SU-DHL-6 (cell line): ENCODE results near the gene SCRN1.

Experiments
- H2AFZ ChIP-seq: fragments of 200-600 bp; sonication (generic); 2 replicates; pipeline ENCODE4 v1.6.1; 2014; ENCODE audit warnings: low read depth, mild to moderate bottlenecking, moderate library complexity, mixed read lengths, antibody characterized with exemption, low read length; ENCODE audit not compliant: severe bottlenecking
- H3F3A ChIP-seq: fragments of 200-600 bp; shearing (Covaris generic); 2 replicates; pipeline ENCODE4 v1.6.0; 2016; ENCODE audit warnings: antibody characterized with exemption, mild to moderate bottlenecking; ENCODE audit not compliant: insufficient read depth
- H3K27ac ChIP-seq: fragments of 200-600 bp; sonication (generic); 2 replicates; pipeline ENCODE4 v1.5.1; 2016; ENCODE audit warnings: low read depth, mild to moderate bottlenecking, low read length, moderate library complexity, mixed read lengths
- H3K27me3 ChIP-seq: fragments of 200-600 bp; sonication (generic), shearing (Covaris generic); 2 replicates; pipeline ENCODE4 v1.6.0; 2014; ENCODE audit warnings: mild to moderate bottlenecking, low read length
- H3K36me3 ChIP-seq: fragments of 200-600 bp; sonication (generic); 2 replicates; pipeline ENCODE4 v1.6.1; 2014; ENCODE audit warnings: mild to moderate bottlenecking, low read length, mixed read lengths
- H3K4me2 ChIP-seq: fragments of 300-600, 200-600 bp; shearing (Covaris generic), sonication (generic); 2 replicates; pipeline ENCODE4 v1.6.0; 2014; ENCODE audit warnings: low read length, low read depth, mild to moderate bottlenecking; ENCODE audit not compliant: poor library complexity, severe bottlenecking
- H3K4me3 ChIP-seq: fragments of 200-600 bp; sonication (generic); 2 replicates; pipeline ENCODE4 v1.5.1; 2014; ENCODE audit warnings: antibody characterized with exemption, low read length, mild to moderate bottlenecking, mixed read lengths; ENCODE audit not compliant: insufficient read depth, poor library complexity, severe bottlenecking
- H3K79me2 ChIP-seq: fragments of 200-600 bp; sonication (generic); 2 replicates; pipeline ENCODE4 v1.6.1; 2014; ENCODE audit warnings: mild to moderate bottlenecking, low read length, moderate library complexity; ENCODE audit not compliant: insufficient read depth
- H3K9ac ChIP-seq: fragments of 200-600 bp; sonication (generic); 2 replicates; pipeline ENCODE4 v1.7.0; 2014; ENCODE audit warnings: mild to moderate bottlenecking, low read length
- H3K9me2 ChIP-seq: fragments of 200-600 bp; sonication (generic); replicated peaks from 2 replicates; pipeline ENCODE4 v1.6.1; 2014; ENCODE audit warnings: low read length; ENCODE audit not compliant: insufficient read depth
- H3K9me3 ChIP-seq: fragments of 200-600 bp; sonication (generic); 2 replicates; pipeline ENCODE4 v1.6.1; 2014; ENCODE audit warnings: low read length, mixed read lengths; ENCODE audit not compliant: insufficient read depth
- H4K20me1 ChIP-seq: fragments of 200-600 bp; sonication (generic); 2 replicates; pipeline ENCODE4 v1.6.1; 2014; ENCODE audit warnings: low read depth, mild to moderate bottlenecking, antibody characterized with exemption, low read length, moderate library complexity, mixed read lengths
- CTCF ChIP-seq: fragments of 200-600 bp; sonication (generic); IDR thresholded peaks from one replicate; pipeline ENCODE4 v1.5.1; 2017; ENCODE audit warnings: antibody characterized with exemption, mild to moderate bottlenecking, low read length, moderate library complexity; ENCODE audit not compliant: insufficient read depth, poor library complexity, severe bottlenecking
- EZH2phosphoT487 ChIP-seq: fragments of 200-600 bp; sonication (generic), shearing (Covaris generic); conservative IDR thresholded peaks from 2 replicates; pipeline ENCODE4 v1.6.1; 2018; ENCODE audit warnings: mild to moderate bottlenecking, antibody characterized with exemption, low read length, moderate library complexity, mixed read lengths

SCRN1 gene

GRCh38 chr7:29995652-29996051 is 6.1 kb upstream of the SCRN1 start:
- H3K9me2 ChIP-seq = no peaks in the 10 kb centered on the region
- H3K36me3 ChIP-seq = no peaks in the 10 kb centered on the region
- H3K4me2 ChIP-seq = no peak overlapping the region
- no peak for TF ChIP-seq EZH2phosphoT487
- no peak for TF ChIP-seq CTCF
- H2AFZ ChIP-seq = no peak overlapping the region
- H3K27ac ChIP-seq = no peak overlapping the region
- H3K27me3 ChIP-seq = no peaks in the 10 kb centered on the region
- H3K9me3 ChIP-seq = 0 out of 2 replicates have a peak, but pooled peaks cover 8% of the 10 kb centered on the region
- H3K79me2 ChIP-seq = no peaks in the 10 kb centered on the region
- H4K20me1 ChIP-seq = no peaks in the 10 kb centered on the region
- H3F3A ChIP-seq = no peaks in the 10 kb centered on the region
- H3K9ac ChIP-seq = no peak overlapping the region
- H3K4me3 ChIP-seq = no peak overlapping the region

- no peak for TF ChIP-seq EZH2phosphoT487
- no peak for TF ChIP-seq CTCF
- no peaks in the 10 kb centered on the region for H3K79me2 ChIP-seq
- 0 out of 2 replicates have a peak, but pooled peaks cover 4% of the 10 kb centered on the region for H3K27me3 ChIP-seq
- no peaks in the 10 kb centered on the region for H3K36me3 ChIP-seq
- H3K9me2 ChIP-seq = no peaks in the 10 kb centered on the region
- H3K9me3 ChIP-seq = 0 out of 2 replicates have a peak, but pooled peaks cover 8% of the 10 kb centered on the region
- H3K4me2 ChIP-seq = no peak overlapping the region
- H3K27ac ChIP-seq = no peak overlapping the region
- H3K4me3 ChIP-seq = no peak overlapping the region
- H2AFZ ChIP-seq = no peak overlapping the region
- H3F3A ChIP-seq = no peaks in the 10 kb centered on the region
- no peaks in the 10 kb centered on the region for H4K20me1 ChIP-seq
- no peak overlapping the region for H3K9ac ChIP-seq
Measured at GRCh38 chr7:29993140-29993539, 3.5 kb upstream of the SCRN1 start.

- no peaks in the 10 kb centered on the region for H3K36me3 ChIP-seq
- no peak overlapping the region for H3K4me2 ChIP-seq
- TF ChIP-seq CTCF = no peak
- H2AFZ ChIP-seq = no peak overlapping the region
- H3K9ac ChIP-seq = no peak overlapping the region
- no peaks in the 10 kb centered on the region for H3K9me2 ChIP-seq
- no peaks in the 10 kb centered on the region for H4K20me1 ChIP-seq
- H3K27me3 ChIP-seq = 0 out of 2 replicates have a peak, but pooled peaks cover 4% of the 10 kb centered on the region
- H3K79me2 ChIP-seq = no peaks in the 10 kb centered on the region
- no peaks in the 10 kb centered on the region for H3F3A ChIP-seq
- 0 out of 2 replicates have a peak, but pooled peaks cover 7% of the 10 kb centered on the region for H3K9me3 ChIP-seq
- no peak overlapping the region for H3K27ac ChIP-seq
- H3K4me3 ChIP-seq = no peak overlapping the region
Measured at GRCh38 chr7:29991937-29992336, 2.3 kb upstream of the SCRN1 start.
